Ishikawa (cell line): Measurements from ENCODE around the gene KIAA1549.

Source experiments
- CEBPB ChIP-seq: IDR thresholded peaks from 2 replicates; pipeline ENCODE4 v1.6.1; 2012
- CREB1 ChIP-seq: IDR thresholded peaks from 2 replicates; pipeline ENCODE4 v1.6.1; 2012; ENCODE audit warnings: low read depth
- EGR1 ChIP-seq: IDR thresholded peaks from 2 replicates; pipeline ENCODE4 v1.6.1; 2012
- EP300 ChIP-seq: IDR thresholded peaks from 2 replicates; pipeline ENCODE4 v1.6.1; 2012; ENCODE audit warnings: borderline replicate concordance
- FOXM1 ChIP-seq: IDR thresholded peaks from 2 replicates; pipeline ENCODE4 v1.6.1; 2012; ENCODE audit warnings: low read depth, borderline replicate concordance
- NFIC ChIP-seq: IDR thresholded peaks from 2 replicates; pipeline ENCODE4 v1.6.1; 2012
- RAD21 ChIP-seq: IDR thresholded peaks from 2 replicates; pipeline ENCODE4 v1.6.1; 2012; ENCODE audit warnings: low read depth
- TAF1 ChIP-seq: IDR thresholded peaks from 2 replicates; pipeline ENCODE4 v1.6.1; 2012; ENCODE audit warnings: low read depth, mild to moderate bottlenecking
- TCF12 ChIP-seq: IDR thresholded peaks from 2 replicates; pipeline ENCODE4 v1.6.1; 2012; ENCODE audit warnings: low read depth
- TEAD4 ChIP-seq: IDR thresholded peaks from 2 replicates; pipeline ENCODE4 v1.6.1; 2012
- YY1 ChIP-seq: IDR thresholded peaks from 2 replicates; pipeline ENCODE4 v1.6.1; 2012; ENCODE audit warnings: low read depth
- ZBTB7A ChIP-seq: IDR thresholded peaks from 2 replicates; pipeline ENCODE4 v1.6.1; 2012; ENCODE audit warnings: low read depth
- TF ChIP-seq, protein P1 (sequence below): IDR thresholded peaks from 2 replicates; pipeline ENCODE4 v1.6.1; 2012; ENCODE audit warnings: low read depth, mild to moderate bottlenecking
- TF ChIP-seq, protein P2 (sequence below): IDR thresholded peaks from 2 replicates; pipeline ENCODE4 v1.6.1; 2012
- TF ChIP-seq, protein P3 (sequence below): IDR thresholded peaks from 2 replicates; pipeline ENCODE4 v1.6.1; 2012

The KIAA1549 gene

GRCh38 chr7:138903186-138903820 lies 77.9 kb downstream of the KIAA1549 start:
- TF ChIP-seq, protein P1, sequence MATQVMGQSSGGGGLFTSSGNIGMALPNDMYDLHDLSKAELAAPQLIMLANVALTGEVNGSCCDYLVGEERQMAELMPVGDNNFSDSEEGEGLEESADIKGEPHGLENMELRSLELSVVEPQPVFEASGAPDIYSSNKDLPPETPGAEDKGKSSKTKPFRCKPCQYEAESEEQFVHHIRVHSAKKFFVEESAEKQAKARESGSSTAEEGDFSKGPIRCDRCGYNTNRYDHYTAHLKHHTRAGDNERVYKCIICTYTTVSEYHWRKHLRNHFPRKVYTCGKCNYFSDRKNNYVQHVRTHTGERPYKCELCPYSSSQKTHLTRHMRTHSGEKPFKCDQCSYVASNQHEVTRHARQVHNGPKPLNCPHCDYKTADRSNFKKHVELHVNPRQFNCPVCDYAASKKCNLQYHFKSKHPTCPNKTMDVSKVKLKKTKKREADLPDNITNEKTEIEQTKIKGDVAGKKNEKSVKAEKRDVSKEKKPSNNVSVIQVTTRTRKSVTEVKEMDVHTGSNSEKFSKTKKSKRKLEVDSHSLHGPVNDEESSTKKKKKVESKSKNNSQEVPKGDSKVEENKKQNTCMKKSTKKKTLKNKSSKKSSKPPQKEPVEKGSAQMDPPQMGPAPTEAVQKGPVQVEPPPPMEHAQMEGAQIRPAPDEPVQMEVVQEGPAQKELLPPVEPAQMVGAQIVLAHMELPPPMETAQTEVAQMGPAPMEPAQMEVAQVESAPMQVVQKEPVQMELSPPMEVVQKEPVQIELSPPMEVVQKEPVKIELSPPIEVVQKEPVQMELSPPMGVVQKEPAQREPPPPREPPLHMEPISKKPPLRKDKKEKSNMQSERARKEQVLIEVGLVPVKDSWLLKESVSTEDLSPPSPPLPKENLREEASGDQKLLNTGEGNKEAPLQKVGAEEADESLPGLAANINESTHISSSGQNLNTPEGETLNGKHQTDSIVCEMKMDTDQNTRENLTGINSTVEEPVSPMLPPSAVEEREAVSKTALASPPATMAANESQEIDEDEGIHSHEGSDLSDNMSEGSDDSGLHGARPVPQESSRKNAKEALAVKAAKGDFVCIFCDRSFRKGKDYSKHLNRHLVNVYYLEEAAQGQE = no peak

DNA sequence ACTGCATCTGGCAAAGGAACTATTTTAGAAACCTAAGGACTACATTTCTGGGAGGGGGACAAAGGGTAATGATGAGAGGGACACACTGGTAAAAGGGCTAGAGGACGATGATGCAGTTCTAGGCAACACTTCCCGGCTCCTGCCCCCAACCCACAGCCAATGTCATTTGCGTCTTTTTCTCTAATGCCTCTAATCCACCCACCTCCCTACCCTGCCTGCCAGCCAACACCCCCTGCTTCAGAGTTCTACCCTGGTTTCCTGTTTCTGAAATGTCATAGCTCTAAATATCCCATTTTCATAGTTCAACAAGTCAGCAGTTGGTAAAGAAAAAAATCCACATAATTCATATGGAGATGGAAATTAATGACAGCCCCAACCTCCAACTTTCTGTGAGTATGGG lies 79.0 kb downstream of the KIAA1549 start:
- TF ChIP-seq EGR1 = no peak
- TF ChIP-seq, protein P2, sequence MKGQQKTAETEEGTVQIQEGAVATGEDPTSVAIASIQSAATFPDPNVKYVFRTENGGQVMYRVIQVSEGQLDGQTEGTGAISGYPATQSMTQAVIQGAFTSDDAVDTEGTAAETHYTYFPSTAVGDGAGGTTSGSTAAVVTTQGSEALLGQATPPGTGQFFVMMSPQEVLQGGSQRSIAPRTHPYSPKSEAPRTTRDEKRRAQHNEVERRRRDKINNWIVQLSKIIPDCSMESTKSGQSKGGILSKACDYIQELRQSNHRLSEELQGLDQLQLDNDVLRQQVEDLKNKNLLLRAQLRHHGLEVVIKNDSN = no peak
- TF ChIP-seq RAD21 = no peak
- no peak for TF ChIP-seq ZBTB7A
- TF ChIP-seq CEBPB = no peak
- TF ChIP-seq, protein P1 = no peak
- no peak for TF ChIP-seq CREB1
- TF ChIP-seq, protein P3, sequence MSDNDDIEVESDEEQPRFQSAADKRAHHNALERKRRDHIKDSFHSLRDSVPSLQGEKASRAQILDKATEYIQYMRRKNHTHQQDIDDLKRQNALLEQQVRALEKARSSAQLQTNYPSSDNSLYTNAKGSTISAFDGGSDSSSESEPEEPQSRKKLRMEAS = no peak
- no peak for TF ChIP-seq TCF12
- TF ChIP-seq NFIC = no peak
- TF ChIP-seq TAF1 = no peak
- no peak for TF ChIP-seq TEAD4
- no peak for TF ChIP-seq EP300

DNA sequence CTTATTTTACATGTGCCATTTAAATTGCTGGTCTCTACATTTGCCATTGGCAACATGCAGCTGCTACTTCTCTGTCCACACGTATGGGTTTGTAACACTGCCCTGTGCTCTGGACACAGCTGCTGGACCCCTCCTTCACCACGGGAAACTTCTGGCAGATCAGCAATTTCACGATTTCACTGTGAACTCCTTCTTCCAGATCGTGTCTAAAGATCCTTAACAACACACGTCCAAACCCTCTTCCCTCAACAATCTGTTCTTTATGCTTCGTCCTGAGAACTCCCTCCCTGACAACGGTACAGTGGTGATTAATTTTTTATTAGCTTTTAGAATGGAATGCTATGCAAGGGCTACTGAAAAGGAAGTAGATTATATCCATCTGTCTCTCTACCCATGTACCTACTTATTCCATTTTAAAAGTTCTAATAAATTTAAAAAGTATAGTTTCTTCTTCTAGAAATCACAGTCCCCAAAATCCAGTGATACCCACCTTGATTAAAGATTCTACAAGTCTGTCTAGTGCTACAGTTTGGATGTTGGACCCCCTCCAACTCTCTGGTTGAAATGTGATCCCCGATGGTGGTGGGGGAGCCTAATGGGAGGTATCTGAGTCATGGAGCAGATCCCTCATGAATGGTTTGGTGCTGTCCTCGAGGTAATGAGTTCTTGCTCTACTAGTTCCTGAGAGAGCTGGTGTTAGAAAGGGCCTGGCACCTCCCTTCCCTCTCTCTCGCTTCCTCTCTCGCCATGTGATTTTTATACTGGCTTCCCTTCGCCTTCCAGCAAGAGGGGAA lies 81.0 kb downstream of the KIAA1549 start:
- TF ChIP-seq TEAD4 = no peak
- no peak for TF ChIP-seq TCF12
- TF ChIP-seq EGR1 = no peak
- no peak for TF ChIP-seq RAD21
- TF ChIP-seq, protein P3 = peak; percentile 45; the same call in 1 of the 2 replicates
- TF ChIP-seq, protein P1 = no peak
- TF ChIP-seq NFIC = peak; percentile 40; the same call in 1 of the 2 replicates

GRCh38 chr7:138898802-138899201 lies 82.4 kb downstream of the KIAA1549 start:
- TF ChIP-seq YY1 (no peak), TAF1 (no peak), EP300 (no peak), FOXM1 (no peak), TCF12 (no peak), EGR1 (no peak), RAD21 (no peak), CREB1 (no peak), NFIC (no peak), ZBTB7A (no peak)
- TF ChIP-seq, protein P2 = no peak

DNA sequence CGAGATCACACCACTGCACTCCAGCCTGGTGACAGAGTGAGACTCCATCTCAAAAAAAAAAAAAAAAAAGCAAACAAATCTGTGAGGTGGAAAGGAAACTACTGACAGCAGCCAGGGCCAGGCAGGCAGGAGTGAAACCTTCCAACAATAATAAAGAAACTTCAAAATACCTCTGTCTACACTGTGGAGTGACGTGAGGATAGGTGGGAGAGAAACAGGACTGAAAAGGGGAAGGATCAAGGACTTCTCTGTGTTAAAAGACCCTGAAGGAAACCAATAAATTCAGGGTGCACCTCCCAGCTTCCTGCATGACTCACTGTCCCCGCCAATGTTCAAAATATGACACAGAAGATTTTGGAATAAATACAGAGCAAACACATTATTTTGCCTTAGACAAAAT lies 82.9 kb downstream of the KIAA1549 start:
- TF ChIP-seq, protein P2 = no peak
- TF ChIP-seq RAD21 (no peak), TAF1 (no peak), TEAD4 (no peak), CEBPB (no peak), EP300 (no peak), YY1 (no peak), EGR1 (no peak), NFIC (no peak), ZBTB7A (no peak), CREB1 (no peak), FOXM1 (no peak), TCF12 (no peak)
- TF ChIP-seq, protein P3 = no peak
- TF ChIP-seq, protein P1 = no peak
